CD1c-positive myeloid dendritic cell (primary cell): Measurements from ENCODE around the gene RTKN2.
"Not testable (repeated sequence)": the region's sequence is repeated elsewhere in the genome, so short reads cannot be mapped to it uniquely, and the experiment has no call there.

Experiments used
- DNase-seq: peaks from one replicate; pipeline ENCODE4 v3.0.0-alpha.2; 2016; ENCODE audit errors: extremely low spot score

The RTKN2 gene

GRCh38 chr10:62268399-62269114, at the start of gene RTKN2:
Gene RTKN2 (minus strand): TSS chr10:62268844. CDS start chr10:62268610, 234 bp downstream.
- peak; percentile 78 for DNase-seq

GRCh38 chr10:62317257-62317656, 48.6 kb upstream of the RTKN2 start:
- no peak for DNase-seq

- no peak for DNase-seq
These were observed 40.6 kb upstream of the RTKN2 start for GRCh38 chr10:62309254-62309653.

- no peak for DNase-seq
These were observed 39.5 kb upstream of the RTKN2 start for GRCh38 chr10:62308101-62308500.

- DNase-seq: no peak
These were observed 39.0 kb upstream of the RTKN2 start for GRCh38 chr10:62307635-62308034.

GRCh38 chr10:62306663-62307062, 38.0 kb upstream of the RTKN2 start:
- peak; percentile 35 for DNase-seq

GRCh38 chr10:62305813-62306212, 37.2 kb upstream of the RTKN2 start:
- peak; percentile 49 for DNase-seq

- DNase-seq: no peak
These were observed 35.3 kb upstream of the RTKN2 start for GRCh38 chr10:62303922-62304321.

- no peak for DNase-seq
These were observed 34.1 kb upstream of the RTKN2 start for GRCh38 chr10:62302760-62303159.

- DNase-seq: no peak
These were observed 29.2 kb upstream of the RTKN2 start for GRCh38 chr10:62297857-62298256.

GRCh38 chr10:62284221-62284620, 15.6 kb upstream of the RTKN2 start:
- DNase-seq: no peak

- DNase-seq: not testable (repeated sequence)
These were observed 12.7 kb upstream of the RTKN2 start for GRCh38 chr10:62281348-62281747.

GRCh38 chr10:62280392-62280791, 11.7 kb upstream of the RTKN2 start:
- DNase-seq: not testable (repeated sequence)

- no peak for DNase-seq
These were observed 9.8 kb upstream of the RTKN2 start for GRCh38 chr10:62278441-62278910.

- no peak for DNase-seq
These were observed 9.3 kb upstream of the RTKN2 start for GRCh38 chr10:62277971-62278370.

GRCh38 chr10:62270020-62270419, 1.4 kb upstream of the RTKN2 start:
- DNase-seq: no peak

GRCh38 chr10:62268027-62268398, 631 bp downstream of the RTKN2 start:
- DNase-seq: no peak

- no peak for DNase-seq
These were observed 2.0 kb downstream of the RTKN2 start for GRCh38 chr10:62266611-62267010.

- DNase-seq: no peak
These were observed 2.5 kb downstream of the RTKN2 start for GRCh38 chr10:62266147-62266546.

GRCh38 chr10:62264702-62265436, 3.8 kb downstream of the RTKN2 start:
- peak; percentile 69 for DNase-seq

GRCh38 chr10:62264126-62264525, 4.5 kb downstream of the RTKN2 start:
- DNase-seq: no peak

- no peak for DNase-seq
These were observed 7.0 kb downstream of the RTKN2 start for GRCh38 chr10:62261666-62262065.

GRCh38 chr10:62259998-62260397, 8.6 kb downstream of the RTKN2 start:
- no peak for DNase-seq
